Osteocyte (in vitro differentiated cells): ENCODE results near the gene NT5C2. TPM values are rescaled to one million over a fixed set of nuclear protein-coding genes. Genes with fewer than 3 reads are reported as not detected.

ENCODE experiments used
- DNase-seq: peaks from one replicate; pipeline ENCODE4 v3.0.0; 2021; ENCODE audit warnings: mixed read lengths; ENCODE audit not compliant: unreplicated experiment; ENCODE audit errors: extremely low spot score
- H3K27ac Mint-ChIP-seq: one replicate; pipeline ENCODE4 v1.8.0; 2021; ENCODE audit warnings: mild to moderate bottlenecking, mixed read lengths; ENCODE audit not compliant: unreplicated experiment
- H3K27me3 Mint-ChIP-seq: one replicate; pipeline ENCODE4 v1.8.0; 2021; ENCODE audit warnings: mixed read lengths; ENCODE audit not compliant: unreplicated experiment
- H3K36me3 Mint-ChIP-seq: one replicate; pipeline ENCODE4 v1.8.0; 2021; ENCODE audit warnings: mixed read lengths; ENCODE audit not compliant: unreplicated experiment
- H3K4me1 Mint-ChIP-seq: one replicate; pipeline ENCODE4 v1.8.0; 2021; ENCODE audit warnings: mixed read lengths; ENCODE audit not compliant: unreplicated experiment
- H3K4me3 Mint-ChIP-seq: one replicate; pipeline ENCODE4 v1.8.0; 2021; ENCODE audit warnings: mild to moderate bottlenecking, moderate library complexity, mixed read lengths; ENCODE audit not compliant: unreplicated experiment
- H3K9me3 Mint-ChIP-seq: one replicate; pipeline ENCODE4 v1.8.0; 2021; ENCODE audit warnings: mixed read lengths; ENCODE audit not compliant: unreplicated experiment
- total RNA-seq: library from RNA; stranded (reverse); gene quantifications from 2 replicates; pipeline ENCODE4 v1.2.1, GENCODE V29; 2021
- TF ChIP-seq, protein P1 (sequence below): fragments of 200-600 bp; sonication (generic); IDR thresholded peaks from 2 replicates; pipeline ENCODE4 v1.5.0; 2021; ENCODE audit warnings: antibody characterized with exemption, mild to moderate bottlenecking, moderate library complexity

NT5C2 gene
- total RNA-seq, 1 donor from 2014 or later: 64.0 TPM

DNA sequence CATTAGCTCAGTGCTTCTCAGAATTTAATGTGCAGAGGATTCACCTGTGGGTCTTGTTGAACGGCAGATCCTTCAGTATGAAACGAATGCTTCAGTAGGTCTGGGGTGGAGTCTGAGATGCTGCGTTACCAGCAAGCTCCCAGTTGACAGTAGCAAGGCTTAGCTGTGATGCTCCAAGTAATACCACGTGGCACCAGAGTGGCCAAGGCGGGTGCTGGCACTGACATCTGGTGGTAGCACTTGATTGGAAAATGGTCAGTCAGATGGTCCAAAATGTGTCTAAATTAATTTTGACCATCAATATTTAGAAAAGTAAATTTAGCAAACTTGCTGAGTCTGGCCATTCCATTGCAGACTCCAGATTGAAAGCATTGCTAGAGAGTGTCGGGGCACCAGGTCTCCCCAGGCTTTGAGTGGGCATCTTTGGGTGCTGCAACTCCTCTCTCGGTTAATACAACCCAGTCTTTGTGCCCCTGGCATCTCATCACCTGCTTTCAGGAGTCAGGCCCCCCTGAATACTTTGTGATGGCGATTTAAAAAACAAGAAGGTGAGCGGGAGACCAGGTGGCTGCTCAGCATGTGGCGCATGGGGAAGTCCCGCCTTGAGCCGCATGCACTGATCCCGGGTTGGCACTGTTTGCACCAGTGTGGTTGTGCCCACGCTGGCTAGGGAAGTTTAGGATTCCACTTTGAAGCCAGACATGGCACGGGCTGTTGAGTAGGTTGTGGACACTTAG is 130.1 kb downstream of the NT5C2 start:
- Mint-ChIP-seq H3K4me3 (no peak overlapping the region), H3K4me1 (no peaks in the 10 kb centered on the region), H3K9me3 (no peaks in the 10 kb centered on the region), H3K36me3 (peaks cover 2% of the 10 kb centered on the region), H3K27me3 (no peaks in the 10 kb centered on the region), H3K27ac (no peak overlapping the region)
- no peak for DNase-seq
- TF ChIP-seq, protein P1, sequence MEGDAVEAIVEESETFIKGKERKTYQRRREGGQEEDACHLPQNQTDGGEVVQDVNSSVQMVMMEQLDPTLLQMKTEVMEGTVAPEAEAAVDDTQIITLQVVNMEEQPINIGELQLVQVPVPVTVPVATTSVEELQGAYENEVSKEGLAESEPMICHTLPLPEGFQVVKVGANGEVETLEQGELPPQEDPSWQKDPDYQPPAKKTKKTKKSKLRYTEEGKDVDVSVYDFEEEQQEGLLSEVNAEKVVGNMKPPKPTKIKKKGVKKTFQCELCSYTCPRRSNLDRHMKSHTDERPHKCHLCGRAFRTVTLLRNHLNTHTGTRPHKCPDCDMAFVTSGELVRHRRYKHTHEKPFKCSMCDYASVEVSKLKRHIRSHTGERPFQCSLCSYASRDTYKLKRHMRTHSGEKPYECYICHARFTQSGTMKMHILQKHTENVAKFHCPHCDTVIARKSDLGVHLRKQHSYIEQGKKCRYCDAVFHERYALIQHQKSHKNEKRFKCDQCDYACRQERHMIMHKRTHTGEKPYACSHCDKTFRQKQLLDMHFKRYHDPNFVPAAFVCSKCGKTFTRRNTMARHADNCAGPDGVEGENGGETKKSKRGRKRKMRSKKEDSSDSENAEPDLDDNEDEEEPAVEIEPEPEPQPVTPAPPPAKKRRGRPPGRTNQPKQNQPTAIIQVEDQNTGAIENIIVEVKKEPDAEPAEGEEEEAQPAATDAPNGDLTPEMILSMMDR: peak; percentile 36

DNA sequence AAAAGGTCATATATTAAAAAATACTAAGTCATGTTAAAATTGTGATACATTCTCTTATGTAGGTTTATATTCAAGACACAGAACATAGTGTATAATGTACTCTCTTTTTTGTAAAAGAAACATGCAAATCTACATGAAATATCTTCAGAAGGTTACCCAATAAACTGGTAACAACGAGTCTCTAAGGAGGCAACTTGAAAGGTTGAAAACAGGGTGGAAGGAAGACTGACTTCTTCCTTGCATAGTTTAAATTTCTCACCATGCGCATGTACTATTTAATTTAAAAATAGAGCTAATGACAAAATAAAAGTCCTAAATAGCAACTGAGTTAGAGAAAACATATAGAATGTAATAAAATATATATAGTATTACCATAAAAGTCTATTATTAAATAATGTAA is 132.5 kb downstream of the NT5C2 start:
- H3K4me1 Mint-ChIP-seq: no peaks in the 10 kb centered on the region
- TF ChIP-seq, protein P1: no peak
- H3K36me3 Mint-ChIP-seq: peaks cover 14% of the 10 kb centered on the region
- no peak overlapping the region for H3K27ac Mint-ChIP-seq
- no peaks in the 10 kb centered on the region for H3K27me3 Mint-ChIP-seq
- no peak overlapping the region for H3K4me3 Mint-ChIP-seq
- no peak for DNase-seq
- no peaks in the 10 kb centered on the region for H3K9me3 Mint-ChIP-seq

DNA sequence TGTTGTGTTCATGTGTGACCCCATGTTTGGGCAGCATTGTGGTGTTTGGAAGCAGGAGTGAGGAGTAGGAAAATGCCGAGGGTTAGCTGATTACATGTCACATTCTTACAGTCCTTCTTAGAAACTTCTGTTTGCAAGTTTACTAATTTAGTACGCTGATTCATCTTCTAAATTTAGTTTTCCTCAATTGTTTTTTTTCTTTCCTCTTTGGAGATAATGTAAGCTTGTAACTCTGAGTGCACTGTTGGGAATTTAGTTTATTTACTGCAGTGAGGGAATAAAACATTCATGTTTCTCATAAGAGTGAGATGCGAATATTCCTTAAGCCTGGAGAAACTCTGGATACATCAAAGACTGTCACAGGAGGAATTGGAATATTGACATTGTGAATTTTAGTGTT is 135.0 kb downstream of the NT5C2 start:
- no peaks in the 10 kb centered on the region for H3K9me3 Mint-ChIP-seq
- H3K4me3 Mint-ChIP-seq: no peak overlapping the region
- no peaks in the 10 kb centered on the region for H3K27me3 Mint-ChIP-seq
- H3K4me1 Mint-ChIP-seq: peaks cover 8% of the 10 kb centered on the region
- no peak for DNase-seq
- TF ChIP-seq, protein P1: no peak
- peaks cover 14% of the 10 kb centered on the region for H3K36me3 Mint-ChIP-seq
- H3K27ac Mint-ChIP-seq: no peak overlapping the region

DNA sequence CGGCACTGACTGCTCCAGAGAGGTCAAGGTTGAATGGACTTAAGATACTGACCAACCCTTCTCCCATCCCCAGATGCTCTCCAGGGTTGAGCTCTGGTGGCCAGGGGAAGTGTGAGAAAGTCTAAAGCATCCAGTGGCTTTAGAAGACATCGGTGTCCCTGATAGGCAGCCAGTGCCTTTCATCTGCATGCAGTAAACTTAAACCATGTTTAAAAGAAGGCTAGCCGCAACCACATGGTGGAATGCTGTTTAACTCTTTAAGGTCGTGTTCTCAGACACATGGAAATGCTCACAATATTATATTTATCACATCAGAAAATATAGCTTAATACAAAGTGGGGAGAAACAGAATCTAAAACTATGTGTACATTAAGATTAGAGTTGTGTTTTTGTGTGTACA is 138.0 kb downstream of the NT5C2 start:
- H3K27me3 Mint-ChIP-seq: no peaks in the 10 kb centered on the region
- H3K9me3 Mint-ChIP-seq: no peaks in the 10 kb centered on the region
- no peak for DNase-seq
- H3K4me1 Mint-ChIP-seq: peaks cover 8% of the 10 kb centered on the region
- peaks cover 14% of the 10 kb centered on the region for H3K36me3 Mint-ChIP-seq
- H3K4me3 Mint-ChIP-seq: no peak overlapping the region
- no peak overlapping the region for H3K27ac Mint-ChIP-seq
- TF ChIP-seq, protein P1: no peak

DNA sequence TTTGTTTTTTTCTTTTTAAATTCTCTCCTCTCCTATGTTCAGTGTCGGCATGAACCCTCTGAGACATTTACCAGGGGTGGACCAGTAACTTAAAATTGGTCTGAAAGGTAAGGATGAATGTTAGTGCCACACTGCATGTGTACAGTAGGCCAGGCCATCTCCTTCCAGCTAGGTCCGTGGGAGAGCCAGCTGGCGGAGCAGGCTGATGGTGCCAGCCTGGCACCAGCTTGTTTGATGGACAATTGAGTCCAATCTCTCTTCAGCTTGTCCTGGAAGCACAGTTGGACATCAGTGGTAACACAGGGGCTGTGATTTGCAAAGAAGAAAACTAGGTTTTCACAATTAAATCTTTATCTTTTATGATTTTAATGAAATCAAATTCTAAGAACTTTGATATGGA is 138.5 kb downstream of the NT5C2 start:
- Mint-ChIP-seq H3K27me3 (no peaks in the 10 kb centered on the region), H3K4me1 (peaks cover 8% of the 10 kb centered on the region), H3K27ac (no peak overlapping the region), H3K36me3 (peaks cover 14% of the 10 kb centered on the region), H3K9me3 (no peaks in the 10 kb centered on the region), H3K4me3 (no peak overlapping the region)
- TF ChIP-seq, protein P1: no peak
- DNase-seq: no peak
